Activated CD8-positive, alpha-beta memory T cell treated with anti-CD3 and anti-CD28 coated beads, Interleukin-2, amount 50 U/mL, for 1 hour (primary cell): ENCODE results near the gene AGAP1.

Experiments
- DNase-seq: peaks from one replicate; pipeline ENCODE4 v3.0.0-alpha.2; 2020; ENCODE audit errors: extremely low read depth

Gene AGAP1

DNA sequence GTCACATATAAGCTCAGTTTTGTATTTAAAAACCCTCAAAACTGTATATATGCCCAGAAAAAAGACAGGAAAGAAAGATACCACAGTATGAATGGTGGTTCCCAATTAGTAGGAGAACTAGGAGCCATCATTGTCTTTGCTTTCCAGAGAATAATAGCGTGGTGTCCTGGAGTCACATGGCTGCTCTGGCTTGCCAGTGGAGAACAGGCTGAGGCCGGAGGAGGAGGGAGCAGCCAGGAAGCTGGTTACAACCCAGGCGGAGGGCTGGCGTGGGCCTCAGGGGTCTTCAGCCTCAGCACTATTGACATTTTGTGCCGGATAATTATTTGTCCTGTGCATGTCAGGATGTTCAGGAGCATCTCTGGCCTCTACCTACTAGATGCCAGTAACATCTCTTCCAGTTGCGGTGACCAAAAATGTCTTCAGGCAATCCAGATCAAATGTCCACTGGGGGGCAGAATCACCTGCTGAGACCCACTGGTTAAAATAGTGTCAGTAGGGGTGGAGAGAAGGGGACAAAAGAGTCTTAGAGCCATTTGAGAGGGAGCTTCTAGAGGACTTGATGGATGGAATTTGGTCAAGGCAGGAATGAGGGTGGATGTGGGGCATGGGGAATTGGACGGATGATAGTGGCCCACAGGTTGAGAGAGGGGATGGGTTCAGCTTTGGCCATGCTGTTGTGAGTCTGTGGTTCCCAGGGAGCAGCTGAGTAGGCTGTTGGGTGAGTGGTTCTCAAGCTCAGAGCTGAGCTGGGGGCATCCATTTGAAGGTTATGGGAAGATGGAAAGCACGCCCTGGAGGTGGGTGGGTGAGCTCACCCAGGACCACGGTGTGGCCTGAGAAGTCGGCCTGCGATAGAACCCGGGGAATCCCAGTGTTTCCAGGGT is 144.9 kb downstream of the AGAP1 start:
- DNase-seq: no peak

DNA sequence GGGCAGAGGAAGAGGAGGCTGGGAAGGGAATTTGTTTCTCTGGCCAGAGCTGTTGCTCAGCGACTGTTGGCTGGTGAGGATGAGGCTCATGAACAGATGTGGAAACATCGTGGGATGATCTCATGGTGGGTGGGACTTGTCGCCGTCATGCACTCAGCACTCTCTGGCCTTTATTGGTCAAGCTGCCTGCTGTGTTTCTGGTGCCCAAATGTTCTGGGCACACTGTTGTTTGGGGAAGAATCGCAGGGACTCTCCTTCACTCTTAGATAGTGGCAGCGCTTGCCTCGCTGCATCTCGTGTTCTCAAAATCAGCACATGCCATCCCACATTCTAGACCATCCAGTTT is 145.6 kb downstream of the AGAP1 start:
- no peak for DNase-seq

GRCh38 chr2:235639885-235640284 is 146.0 kb downstream of the AGAP1 start:
- no peak for DNase-seq

- no peak for DNase-seq
Observed at GRCh38 chr2:235640377-235640776, 146.5 kb downstream of the AGAP1 start.

DNA sequence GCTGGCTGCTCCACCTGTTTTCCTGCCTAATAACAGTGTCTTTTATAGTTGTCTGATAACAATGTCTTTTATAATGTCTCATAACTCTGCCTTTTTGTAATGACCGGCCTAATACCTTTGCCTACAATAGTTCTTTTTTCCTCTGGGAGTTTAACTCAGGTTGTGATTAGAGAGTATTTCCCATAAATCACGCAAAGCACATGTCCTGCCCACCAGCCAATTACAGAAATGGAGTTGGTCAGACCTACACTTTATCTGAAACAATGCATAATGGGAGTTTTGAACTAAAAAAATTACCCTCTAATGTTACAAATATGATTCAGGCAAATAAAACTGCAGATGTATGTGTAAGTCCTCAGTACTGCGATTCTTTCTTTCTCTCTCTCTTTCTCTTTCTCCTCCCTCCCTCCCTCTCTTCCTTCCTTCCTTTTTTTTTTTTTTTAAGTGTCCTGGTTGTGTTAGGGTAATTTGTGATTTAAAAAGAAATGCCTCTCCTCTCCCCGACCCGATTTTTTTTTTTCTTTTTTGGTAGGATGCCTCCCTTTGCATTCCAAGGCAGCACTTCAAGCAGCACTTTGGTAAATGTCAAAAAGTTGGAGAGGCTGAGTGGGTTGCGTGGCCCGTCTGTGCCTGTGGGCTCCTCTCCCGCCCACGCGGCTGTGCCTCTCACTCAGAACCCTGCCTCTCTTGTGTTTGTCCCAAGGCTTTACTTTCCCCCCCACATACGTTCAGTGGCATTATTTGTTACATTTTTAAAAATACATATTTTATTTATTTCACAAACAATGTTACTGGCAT is 147.3 kb downstream of the AGAP1 start:
- no peak for DNase-seq

GRCh38 chr2:235641956-235642355 is 148.1 kb downstream of the AGAP1 start:
- DNase-seq: no peak

GRCh38 chr2:235642446-235643098 is 148.7 kb downstream of the AGAP1 start:
- no peak for DNase-seq

DNA sequence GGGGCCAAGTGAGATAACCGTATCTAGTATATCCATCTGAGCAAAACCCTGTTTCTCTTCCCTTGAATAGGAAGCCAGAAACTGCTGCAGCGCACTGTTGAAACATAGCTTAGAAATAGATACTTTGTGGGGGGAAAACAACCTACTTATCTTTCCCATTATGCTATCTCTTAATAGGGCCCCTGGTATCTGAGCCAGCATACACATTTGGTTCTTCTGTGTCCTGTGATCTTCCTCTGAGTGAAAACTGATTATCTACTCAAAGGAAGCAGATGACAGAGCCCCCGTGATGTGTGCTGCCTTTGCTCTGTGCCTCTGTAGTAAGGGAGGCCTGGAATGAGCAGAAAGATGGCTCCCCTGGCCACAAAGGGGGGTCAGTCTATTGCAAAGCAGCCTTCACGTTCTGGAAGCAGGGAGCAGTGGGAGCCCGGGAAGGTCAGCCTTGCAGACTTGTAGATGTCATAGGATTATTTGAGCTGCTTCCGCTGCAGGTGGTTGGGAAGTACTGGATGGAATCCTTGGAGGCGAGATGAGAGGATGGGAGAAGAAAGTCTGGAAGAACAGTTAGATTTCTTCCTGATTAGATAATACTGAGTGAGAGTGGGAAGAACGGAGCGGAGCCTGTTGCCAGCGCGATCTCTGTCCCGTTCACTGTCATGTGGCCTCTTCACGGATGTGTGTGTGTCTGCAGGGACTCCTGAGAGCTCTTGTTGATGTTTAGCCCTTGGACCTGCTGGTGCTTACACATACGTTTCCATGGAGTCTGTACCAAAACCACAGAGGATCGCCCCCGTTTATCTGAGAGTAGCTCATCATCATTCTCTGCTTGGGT is 150.1 kb downstream of the AGAP1 start:
- no peak for DNase-seq

GRCh38 chr2:235647264-235647663 is 153.4 kb downstream of the AGAP1 start:
- DNase-seq: no peak

DNA sequence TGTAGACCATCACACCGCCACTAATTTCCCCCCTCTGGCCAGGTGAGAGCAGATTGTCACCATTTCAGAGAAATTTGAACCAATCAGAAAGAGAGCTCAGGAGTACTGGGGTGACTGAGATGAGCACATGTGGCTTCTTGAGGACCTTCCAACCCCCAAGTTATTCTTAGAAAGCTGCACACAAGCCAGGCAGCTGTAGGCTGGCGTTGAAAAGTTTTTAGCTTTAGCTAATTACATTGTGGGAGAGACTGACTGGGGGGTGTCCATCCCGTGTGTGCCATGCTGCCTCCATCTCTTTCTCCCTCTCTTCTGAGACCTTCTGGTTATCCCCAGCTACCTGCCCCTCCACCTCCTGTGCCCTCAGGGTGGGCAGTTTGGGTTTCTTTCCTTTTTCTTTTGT is 154.0 kb downstream of the AGAP1 start:
- DNase-seq: no peak

- no peak for DNase-seq
Observed at GRCh38 chr2:235649418-235649817, 155.6 kb downstream of the AGAP1 start.

DNA sequence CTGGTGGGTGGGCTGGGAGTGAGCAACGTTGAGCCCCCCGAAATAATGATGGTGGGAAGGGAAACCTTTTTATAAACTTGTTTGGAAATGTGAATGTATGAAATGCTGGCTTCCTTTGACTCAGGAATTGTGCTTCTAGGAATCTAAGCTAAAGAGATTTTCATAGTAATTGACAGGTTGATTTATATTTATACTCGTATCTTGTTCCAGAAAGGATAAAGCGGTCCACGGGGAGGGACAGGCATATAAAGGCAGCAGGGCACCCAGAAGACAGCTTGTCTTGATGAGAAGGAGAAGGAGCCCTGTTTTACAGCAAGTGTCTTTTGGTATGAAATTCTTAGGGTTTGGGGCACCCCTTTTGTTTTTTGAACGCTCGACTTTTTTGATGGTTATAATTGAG is 157.8 kb downstream of the AGAP1 start:
- DNase-seq: no peak

DNA sequence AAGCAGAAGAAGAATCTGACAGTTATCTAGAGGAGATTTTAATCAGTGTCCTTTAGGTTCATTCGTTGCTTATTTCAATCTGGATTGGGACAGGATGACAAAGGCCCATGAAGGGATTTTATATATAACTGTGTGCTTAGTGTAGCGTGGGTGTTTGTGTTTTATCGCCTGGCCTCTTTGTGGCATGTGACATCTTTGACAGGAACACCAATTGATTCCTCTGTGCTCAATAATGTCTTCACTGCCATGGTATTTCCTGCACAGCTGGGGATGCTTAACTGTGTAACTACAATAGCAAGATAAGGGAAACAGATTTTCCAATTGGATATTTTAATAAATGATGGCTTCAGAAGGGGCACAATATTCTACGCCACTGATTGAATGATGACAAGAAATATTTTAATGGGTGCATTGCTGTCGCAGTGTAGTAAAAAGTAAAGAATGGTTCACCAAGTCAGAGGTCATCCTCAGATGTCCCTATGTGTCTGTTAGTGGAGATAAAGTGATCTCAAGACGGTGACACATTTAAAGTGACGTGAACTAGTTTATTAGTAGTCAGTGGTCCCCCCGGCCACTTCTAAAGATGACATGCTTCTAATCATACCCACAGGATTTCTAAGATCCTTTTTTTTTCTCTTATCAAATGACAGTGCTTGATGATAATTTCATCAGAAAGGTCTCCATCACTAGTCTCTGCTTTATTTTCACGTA is 160.4 kb downstream of the AGAP1 start:
- no peak for DNase-seq

- no peak for DNase-seq
Observed at GRCh38 chr2:235658351-235659174, 164.7 kb downstream of the AGAP1 start.

DNA sequence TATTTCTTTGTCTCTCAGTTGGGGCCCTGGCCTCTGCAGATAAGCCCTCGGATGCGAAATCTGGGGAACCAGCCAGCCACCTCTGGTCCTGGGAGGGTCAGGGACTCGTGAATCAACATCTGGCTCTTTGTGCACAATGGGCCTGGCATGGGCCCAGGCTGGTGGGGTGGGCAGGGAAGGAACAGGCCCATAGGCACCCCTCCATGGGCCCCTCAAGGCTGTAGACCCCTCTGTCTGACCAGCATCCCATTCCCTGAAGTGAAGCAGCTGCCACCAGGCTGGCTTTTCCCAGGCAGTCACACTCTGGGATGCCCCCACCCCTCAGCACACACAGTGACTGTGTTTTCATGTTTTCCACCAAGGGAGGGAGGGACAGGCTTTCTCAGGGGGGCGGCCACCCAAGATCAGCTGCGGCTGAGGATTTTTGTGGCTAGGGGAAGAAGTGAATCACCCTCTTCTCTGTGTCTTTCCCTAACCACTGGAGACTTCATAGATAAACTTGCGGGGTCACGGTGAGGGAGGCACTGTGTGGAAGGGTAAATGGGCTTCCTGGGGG is 166.0 kb downstream of the AGAP1 start:
- DNase-seq: no peak

DNA sequence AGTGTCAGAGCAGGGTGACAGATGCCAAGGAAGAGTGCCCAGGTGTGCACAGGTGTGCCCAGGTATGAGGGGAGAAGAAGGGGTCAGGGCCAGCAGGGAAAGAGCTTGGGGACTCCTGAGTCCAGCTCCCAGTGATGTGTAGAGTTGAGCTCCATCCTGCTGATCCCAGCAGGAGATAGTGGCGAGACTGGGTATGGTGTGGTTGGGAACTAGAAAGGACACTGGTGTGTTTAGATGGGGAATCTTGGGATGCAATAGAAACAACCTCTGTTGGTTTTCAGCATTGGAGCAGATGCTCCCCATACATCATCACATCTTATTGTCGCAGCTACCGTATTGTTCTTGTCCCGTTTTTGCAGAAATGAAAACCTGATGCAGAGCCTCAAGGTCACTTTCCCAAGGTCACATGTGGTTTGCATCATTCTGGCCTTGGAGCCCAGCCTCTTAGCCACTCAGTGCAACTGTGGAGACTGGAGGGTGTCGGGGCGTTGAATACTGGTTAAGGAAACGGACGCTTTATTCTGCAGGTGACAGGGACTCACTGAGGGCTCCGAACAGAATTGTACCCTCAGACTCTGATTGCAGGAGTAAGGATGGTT is 166.7 kb downstream of the AGAP1 start:
- no peak for DNase-seq

GRCh38 chr2:235661167-235661937 is 167.5 kb downstream of the AGAP1 start:
- no peak for DNase-seq

DNA sequence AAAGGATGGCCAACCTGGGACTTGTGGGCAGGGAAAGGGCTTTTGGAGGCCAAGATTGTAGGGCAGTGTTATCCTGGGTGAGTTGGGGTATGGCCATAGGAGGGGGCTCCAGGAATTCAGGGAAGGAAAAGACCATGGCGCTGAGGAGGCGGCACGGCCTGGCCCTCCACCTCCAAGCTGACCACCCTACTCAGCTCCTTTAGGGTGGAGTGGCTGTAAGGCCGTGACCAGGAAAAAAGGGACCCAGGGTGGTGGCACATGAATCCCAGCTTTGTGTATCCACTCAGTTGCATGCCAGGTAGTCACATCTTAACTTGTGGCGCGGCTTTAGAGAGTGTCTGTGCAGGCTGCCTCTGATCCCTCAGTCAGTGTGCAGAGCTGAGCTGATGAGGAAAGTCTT is 168.1 kb downstream of the AGAP1 start:
- DNase-seq: no peak

DNA sequence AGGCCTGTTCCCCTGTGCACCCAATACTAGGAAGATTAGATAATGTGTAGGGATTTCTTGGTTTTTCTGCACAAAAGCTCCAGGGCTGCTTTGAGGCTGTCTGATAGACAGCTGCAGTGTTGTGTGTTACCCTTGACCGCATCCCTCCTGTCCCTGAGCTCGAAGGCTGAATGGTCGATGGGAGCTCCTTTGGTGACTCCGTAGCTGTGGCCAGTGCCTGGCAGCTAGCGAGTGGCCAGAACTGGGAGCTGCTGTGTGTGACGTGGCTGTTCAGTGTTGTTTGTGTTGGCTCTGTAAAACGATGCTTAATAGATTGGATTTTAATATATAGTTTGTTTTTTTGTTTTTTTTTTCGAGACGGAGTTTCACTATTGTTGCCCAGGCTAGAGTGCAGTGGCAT is 170.0 kb downstream of the AGAP1 start:
- no peak for DNase-seq
